ENCODE results near the gene TP53INP2. TPM values are rescaled to one million over a fixed set of nuclear protein-coding genes. Genes with fewer than 3 reads are reported as not detected.
A peak's percentile ranks its signal among the peaks of the same experiment; 100 is the strongest.

The TP53INP2 gene
- total and polyA plus RNA-seq, 2 of the 13 experiments (the other 11 are each of a cell fraction or from before 2014, with no cell fraction given), result 5.2 to 18.8 TPM

GRCh38 chr20:34703424-34704176 lies 544 bp upstream of the TP53INP2 start (continued):
- TF ChIP-seq FOXP4 (CRISPR knock-in tag; IDR thresholded peaks at IDR 0.05) (no peak), ZBTB8A (CRISPR knock-in tag; IDR thresholded peaks at IDR 0.05; ENCODE audit: borderline replicate concordance, low read depth) (no peak), POLR2AphosphoS5 (IDR thresholded peaks at IDR 0.05; ENCODE audit: low read depth, low read length) (peak; percentile 29; the same call in 1 of the 2 replicates), ZBTB42 (CRISPR knock-in tag; IDR thresholded peaks at IDR 0.05) (no peak), CREB1 (IDR thresholded peaks at IDR 0.05) (no peak), CREB1 (CRISPR knock-in tag; IDR thresholded peaks at IDR 0.05) (peak; percentile 86), ZSCAN9 (CRISPR knock-in tag; IDR thresholded peaks at IDR 0.05; ENCODE audit: borderline replicate concordance) (peak; percentile 51; the same call in 1 of the 2 replicates), CBX1 (IDR thresholded peaks at IDR 0.05; ENCODE audit: low read depth) (no peak), GMEB1 (CRISPR knock-in tag; IDR thresholded peaks at IDR 0.05; ENCODE audit: borderline replicate concordance) (no peak; the same call in 1 of the 2 replicates), ZNF616 (CRISPR knock-in tag; IDR thresholded peaks at IDR 0.05; ENCODE audit: low read depth) (no peak), ZNF644 (CRISPR knock-in tag; IDR thresholded peaks at IDR 0.05; ENCODE audit: low read depth) (no peak), HOMEZ (CRISPR knock-in tag; IDR thresholded peaks at IDR 0.05; ENCODE audit: low read depth) (peak; percentile 8; the same call in 1 of the 2 replicates), ZNF407 (CRISPR knock-in tag; IDR thresholded peaks at IDR 0.05; ENCODE audit: not compliant biosample characterization) (no peak)
